DMS153 (cell line): Measurements from ENCODE around the gene FNBP1.

Experiments used
- DNase-seq: peaks from one replicate; lab custom pipeline; 2025; lab: John Stamatoyannopoulos, UW

The FNBP1 gene

DNA sequence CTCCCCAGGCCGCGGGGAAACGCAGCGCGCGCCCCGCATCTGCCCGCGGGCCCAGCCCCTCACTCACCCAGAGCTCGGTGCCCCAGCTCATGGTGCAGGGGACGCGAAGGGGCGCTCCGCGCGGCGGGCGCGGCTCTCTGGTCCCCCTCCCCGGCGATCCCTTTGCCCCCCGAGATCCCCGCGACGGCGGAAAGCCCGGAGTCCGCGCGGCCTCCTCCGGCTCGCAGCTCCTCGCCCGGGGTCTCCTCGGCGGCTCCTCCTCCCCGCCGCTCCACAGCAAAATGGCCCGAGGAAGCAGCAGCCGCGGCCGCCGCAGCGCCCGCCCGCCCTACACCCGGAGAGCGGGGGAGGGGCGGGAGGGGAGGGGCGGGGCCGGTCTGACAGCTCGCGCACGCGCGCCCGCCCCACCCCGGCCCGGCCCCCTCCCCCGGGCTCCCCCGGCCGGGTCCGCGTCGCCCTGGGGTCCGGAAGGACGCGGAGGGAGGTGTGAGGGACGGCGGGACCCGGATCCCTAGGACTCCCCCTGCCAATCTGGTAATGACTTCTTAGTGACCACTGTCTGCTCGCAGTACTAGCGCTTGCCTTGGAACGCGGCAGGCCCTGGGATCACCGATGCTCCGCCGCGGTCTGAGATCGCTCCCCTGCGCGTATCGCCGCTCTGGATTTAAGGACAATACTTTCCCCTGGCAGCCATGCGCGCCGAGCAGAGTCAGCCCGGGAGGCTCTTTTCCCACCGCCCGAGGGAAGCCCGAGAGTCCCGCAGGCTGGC, at the start of gene FNBP1:
Gene FNBP1, minus strand, starts transcription at position 305 of the 769 bp plus-strand sequence. Its CDS starts 214 bp downstream, at position 91.
- DNase-seq = peak; percentile 29

DNA sequence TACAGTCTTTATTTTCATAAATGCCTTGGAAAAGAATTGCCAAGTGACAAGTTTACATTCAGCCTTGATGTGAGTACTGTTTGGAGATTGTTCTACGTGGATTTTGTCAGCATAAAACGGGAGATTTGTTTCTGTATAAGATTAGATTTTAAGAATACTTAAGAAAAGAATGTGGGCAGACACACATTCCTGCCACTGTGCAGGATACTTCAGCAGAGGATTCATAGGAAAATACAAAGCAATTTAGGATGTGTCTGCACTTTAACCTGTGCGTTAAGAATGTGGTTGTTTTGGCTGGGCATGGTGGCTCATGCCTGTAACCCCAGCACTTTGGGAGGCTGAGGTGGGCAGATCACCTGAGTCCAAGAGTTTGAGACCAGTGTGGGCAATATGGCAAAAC, 47.9 kb upstream of the FNBP1 start:
- DNase-seq = no peak

DNA sequence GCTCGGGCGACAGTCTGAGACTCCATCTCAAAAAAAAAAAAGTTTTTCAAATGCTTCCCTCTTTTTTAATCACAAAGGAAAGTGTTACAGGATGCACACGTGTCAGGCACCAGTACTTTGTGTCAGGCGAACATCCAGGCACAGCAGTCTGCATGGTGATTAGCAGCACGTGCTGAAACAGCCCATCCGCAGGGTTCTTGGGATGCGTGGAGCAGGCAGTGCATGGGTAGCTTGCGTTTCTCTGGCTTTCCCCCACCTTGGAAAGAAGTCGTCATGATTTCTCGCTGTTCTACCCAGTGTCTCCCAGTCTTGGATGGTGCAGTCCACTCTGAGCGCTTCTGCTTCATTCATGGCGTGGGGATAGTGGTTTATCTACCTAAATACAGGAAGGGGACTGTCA, 46.2 kb upstream of the FNBP1 start:
- no peak for DNase-seq

- no peak for DNase-seq
These were observed 45.1 kb upstream of the FNBP1 start for GRCh38 chr9:130088051-130088450.

DNA sequence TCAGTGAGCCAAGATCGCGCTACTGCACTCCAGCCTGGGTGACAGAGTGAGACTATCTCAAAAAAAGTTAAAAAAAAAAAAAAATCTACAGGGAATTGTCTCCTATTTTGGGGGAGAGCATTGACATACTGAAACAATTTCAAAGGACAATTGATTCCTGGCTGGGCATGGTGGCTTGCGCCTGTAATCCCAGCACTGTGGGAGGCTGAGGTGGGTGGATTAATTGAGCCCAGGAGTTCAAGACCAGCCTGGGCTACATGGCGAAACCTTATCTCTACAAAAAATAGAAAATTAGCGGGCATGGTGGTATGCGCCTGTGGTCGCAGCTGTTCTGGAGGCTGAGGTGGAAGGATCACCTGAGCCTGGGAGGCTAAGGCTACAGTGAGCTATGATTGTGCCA, 41.3 kb upstream of the FNBP1 start:
- DNase-seq = no peak

DNA sequence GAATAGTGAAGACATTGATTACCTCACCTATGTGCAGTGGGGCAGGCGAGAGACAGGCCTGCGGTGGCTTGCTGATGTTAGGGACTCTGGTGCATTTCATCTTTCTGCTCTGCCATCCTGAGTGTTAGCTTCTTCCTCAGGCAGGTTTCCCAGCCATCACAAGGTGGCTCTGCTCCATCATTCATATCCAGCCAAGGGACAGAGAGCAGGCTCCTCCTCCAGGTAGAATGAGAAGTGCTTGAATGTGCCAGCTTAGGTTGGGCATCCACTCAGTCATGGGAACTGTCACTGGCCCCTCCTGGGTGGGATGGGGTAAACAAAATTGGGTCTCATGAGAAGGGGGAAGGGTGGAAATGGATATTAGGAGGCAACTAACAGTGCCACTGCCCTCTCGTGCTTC, 35.6 kb upstream of the FNBP1 start:
- DNase-seq = no peak

GRCh38 chr9:130073373-130073772, 30.4 kb upstream of the FNBP1 start:
- DNase-seq = no peak

GRCh38 chr9:130072515-130073235, 29.7 kb upstream of the FNBP1 start:
- DNase-seq = no peak

DNA sequence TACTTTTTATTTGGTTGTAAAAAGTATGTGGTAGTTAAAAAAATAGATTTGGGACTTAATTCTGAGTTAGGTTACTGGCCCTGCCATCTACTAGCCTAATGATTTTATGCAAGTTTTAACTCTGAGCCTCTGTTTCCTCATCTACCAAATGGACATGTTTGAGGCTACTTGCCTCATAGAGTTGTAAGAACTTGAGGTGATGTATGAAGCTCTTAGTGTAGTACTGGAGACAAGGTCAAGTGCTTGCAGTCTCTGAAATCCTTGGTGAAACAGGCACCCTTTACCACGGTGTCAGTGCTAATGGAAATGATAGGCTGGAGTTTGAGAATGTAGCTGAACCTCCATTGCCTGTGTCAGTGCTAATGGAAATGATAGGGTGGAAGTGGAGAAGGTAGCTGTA, 26.1 kb upstream of the FNBP1 start:
- DNase-seq = no peak

DNA sequence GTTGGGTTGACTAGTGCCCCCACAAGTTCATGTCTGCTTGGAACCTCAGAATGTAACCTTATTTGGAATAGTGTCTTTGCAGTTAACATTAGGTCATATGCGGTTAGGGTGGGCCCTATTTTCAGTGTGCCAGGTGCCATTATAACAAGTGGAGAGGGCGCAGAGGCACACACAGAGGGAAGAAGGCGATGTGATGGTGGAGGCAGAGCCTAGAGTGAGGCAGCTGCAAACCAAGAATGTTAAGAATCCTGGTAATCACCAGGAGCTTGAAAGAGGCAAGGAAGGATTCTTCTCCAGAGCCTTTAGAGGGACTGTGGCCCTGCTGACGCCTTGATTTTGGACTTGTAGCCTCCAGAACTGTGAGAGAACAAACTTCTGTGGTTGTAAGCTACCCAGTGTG, 21.6 kb upstream of the FNBP1 start:
- DNase-seq = no peak

DNA sequence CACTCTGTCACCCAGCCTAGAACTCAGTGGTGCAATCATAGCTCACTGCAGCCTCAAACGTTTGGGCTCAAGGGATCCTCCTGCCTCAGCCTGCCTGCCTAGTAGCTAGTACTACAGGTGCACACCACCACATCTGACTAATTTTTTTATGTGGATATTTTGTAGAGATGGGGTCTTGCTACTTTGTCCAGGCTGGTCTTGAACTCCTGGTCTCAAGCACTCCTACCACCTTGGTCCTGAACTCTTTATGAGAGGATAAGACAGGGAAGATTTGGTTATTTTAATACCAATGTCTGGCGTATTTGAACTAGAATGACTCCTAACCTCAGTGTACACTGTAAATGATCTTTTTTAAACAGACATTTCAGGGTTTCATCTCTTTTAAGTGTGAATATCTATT, 19.8 kb upstream of the FNBP1 start:
- no peak for DNase-seq

- DNase-seq = no peak
These were observed 17.3 kb upstream of the FNBP1 start for GRCh38 chr9:130060296-130060695.

- no peak for DNase-seq
These were observed 15.9 kb upstream of the FNBP1 start for GRCh38 chr9:130058887-130059286.

- DNase-seq = no peak
These were observed 15.2 kb upstream of the FNBP1 start for GRCh38 chr9:130058154-130058553.

DNA sequence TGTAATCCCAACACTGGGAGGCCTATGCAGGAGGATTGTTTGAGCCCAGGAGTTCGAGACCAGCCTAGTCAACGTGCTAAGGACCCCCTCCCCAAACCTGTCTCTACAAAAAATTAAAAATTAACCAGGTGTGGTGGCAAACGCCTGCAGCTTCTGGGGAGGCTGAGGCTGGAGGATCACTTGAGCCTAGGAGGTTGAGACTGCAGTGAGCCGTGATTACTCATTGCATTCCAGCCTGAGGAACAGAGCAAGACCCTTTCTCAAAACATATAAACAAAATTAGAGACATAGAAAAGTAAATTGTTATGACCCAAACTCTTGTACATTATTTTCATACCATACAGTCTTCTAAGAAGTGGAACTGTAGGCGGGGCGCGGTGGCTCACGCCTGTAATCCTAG, 11.8 kb upstream of the FNBP1 start:
- no peak for DNase-seq

GRCh38 chr9:130054325-130054786, 11.4 kb upstream of the FNBP1 start:
- no peak for DNase-seq

- peak; percentile 32 for DNase-seq
These were observed 10.7 kb upstream of the FNBP1 start, which contains the start of gene GPR107 for GRCh38 chr9:130053504-130054324. GPR107 (plus strand) TSS chr9:130053906; CDS start chr9:130053933, 27 bp downstream.

- DNase-seq = no peak
These were observed 10.1 kb upstream of the FNBP1 start for GRCh38 chr9:130053109-130053503.

DNA sequence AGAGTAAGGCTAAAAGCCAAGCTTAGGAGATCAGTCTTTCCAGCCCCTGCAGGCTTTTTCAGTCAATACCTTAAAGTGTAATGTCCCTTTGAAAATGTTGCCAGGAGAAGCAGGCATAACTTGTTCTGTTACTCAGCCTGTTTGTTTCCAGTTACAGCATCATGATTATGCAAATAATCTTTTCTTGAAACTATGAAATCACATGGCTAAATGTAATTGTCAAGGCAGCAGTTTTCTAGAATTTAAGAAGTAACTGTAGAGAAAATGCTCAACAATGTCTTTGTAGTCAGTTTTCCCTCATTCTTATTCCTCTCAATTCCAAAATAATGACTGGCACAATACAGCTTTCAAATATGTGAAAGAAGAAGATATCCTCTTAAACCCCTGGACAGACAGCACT, 8.9 kb upstream of the FNBP1 start:
- DNase-seq = no peak

DNA sequence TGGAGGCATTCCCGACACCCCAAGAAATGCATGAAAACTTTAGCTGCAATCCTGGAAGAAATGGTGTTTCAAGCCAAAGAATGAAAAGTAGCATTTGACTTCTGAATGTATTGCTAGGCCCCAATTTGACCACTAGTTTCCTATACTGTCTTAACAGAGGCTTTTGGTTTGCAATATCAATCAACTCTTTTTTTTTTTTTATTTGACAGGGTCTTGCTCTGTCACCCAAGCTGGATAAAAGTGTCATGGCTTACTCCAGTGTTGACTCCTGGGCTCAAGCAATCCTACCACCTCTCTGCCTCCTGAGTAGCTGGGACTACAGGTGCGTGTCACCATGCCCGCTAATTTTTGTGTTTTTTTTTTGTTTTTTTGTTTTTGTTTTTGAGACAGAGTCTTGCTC, 7.5 kb upstream of the FNBP1 start:
- DNase-seq = no peak

DNA sequence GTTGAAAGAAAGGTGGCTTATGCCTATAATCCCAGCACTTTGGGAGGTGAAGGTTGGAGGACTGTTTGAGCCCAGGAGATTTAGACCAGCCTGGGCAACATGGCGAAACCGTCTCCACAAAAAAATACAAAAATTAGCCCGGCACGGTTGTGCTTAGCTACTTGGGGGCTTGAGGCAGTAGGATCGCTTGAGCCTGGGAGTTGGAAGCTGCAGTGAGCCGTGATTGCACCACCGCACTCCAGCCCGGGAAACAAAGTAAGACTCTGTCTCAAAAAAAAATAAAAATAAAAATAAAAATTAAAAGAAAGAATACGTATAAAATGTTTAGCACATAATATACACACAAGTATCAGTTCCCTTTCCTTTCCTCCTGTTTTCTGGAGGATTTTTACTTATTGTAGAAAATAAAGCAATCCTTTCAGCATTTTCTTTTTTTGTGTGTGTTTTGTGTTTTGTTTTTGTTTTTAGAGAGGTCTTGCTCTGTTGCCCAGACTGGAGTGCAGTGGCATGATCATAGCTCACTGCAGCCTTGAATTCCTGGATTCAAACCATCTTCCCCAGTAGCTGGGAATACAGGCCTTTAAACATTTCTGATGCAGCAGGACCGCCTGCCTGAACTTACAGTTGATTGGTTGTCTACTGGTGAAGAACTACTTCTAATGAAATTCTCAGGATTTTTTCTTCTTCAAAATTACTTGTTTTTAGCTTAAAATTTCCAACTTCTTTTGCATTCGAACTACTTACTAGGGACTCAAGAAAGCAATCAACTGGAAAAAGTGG, 6.6 kb upstream of the FNBP1 start:
- DNase-seq = no peak
